ENCODE measurements around the gene F13B. TPM values are rescaled to one million over a fixed set of nuclear protein-coding genes. Genes with fewer than 3 reads are reported as not detected.

Gene F13B
- total RNA-seq, 3 donors from 2014 or later, result not detected

GRCh38 chr1:197067457-197067818 lies 378 bp upstream of the F13B start:
- Histone ChIP-seq H3K4me3 (no peak overlapping the region), H3K36me3 (ENCODE audit: low read depth) (no peaks in the 10 kb centered on the region), H3K4me1 (ENCODE audit: low read depth) (no peaks in the 10 kb centered on the region), H3K9me3 (no peaks in the 10 kb centered on the region)
- no peak for ATAC-seq
- TF ChIP-seq, protein P1, sequence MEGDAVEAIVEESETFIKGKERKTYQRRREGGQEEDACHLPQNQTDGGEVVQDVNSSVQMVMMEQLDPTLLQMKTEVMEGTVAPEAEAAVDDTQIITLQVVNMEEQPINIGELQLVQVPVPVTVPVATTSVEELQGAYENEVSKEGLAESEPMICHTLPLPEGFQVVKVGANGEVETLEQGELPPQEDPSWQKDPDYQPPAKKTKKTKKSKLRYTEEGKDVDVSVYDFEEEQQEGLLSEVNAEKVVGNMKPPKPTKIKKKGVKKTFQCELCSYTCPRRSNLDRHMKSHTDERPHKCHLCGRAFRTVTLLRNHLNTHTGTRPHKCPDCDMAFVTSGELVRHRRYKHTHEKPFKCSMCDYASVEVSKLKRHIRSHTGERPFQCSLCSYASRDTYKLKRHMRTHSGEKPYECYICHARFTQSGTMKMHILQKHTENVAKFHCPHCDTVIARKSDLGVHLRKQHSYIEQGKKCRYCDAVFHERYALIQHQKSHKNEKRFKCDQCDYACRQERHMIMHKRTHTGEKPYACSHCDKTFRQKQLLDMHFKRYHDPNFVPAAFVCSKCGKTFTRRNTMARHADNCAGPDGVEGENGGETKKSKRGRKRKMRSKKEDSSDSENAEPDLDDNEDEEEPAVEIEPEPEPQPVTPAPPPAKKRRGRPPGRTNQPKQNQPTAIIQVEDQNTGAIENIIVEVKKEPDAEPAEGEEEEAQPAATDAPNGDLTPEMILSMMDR (IDR thresholded peaks at IDR 0.05), result no peak
- DNase-seq, result no peak
- intact Hi-C loops (cut with DNase I, micrococcal nuclease), result no loop called here

- intact Hi-C loops (cut with DNase I, micrococcal nuclease), result no loop called here
- TF ChIP-seq, protein P1 (IDR thresholded peaks at IDR 0.05), result no peak
- H3K36me3 ChIP-seq (ENCODE audit: low read depth), result no peaks in the 10 kb centered on the region
- no peaks in the 10 kb centered on the region for H3K4me1 ChIP-seq (ENCODE audit: low read depth)
- no peak for DNase-seq
- ATAC-seq, result no peak
- H3K9me3 ChIP-seq, result no peaks in the 10 kb centered on the region
- H3K4me3 ChIP-seq, result no peak overlapping the region
Measured at GRCh38 chr1:197066277-197066676, 783 bp downstream of the F13B start.

- ATAC-seq (no peak), DNase-seq (no peak)
- H3K4me3 ChIP-seq, result no peak overlapping the region
- no peaks in the 10 kb centered on the region for H3K9me3 ChIP-seq
- TF ChIP-seq, protein P1 (IDR thresholded peaks at IDR 0.05), result no peak
- H3K4me1 ChIP-seq (ENCODE audit: low read depth), result no peaks in the 10 kb centered on the region
- H3K36me3 ChIP-seq (ENCODE audit: low read depth), result no peaks in the 10 kb centered on the region
- intact Hi-C loops (cut with DNase I, micrococcal nuclease), result no loop called here
Measured at GRCh38 chr1:197065559-197065958, 1.5 kb downstream of the F13B start.

- no peak for ATAC-seq
- DNase-seq, result no peak
- intact Hi-C loops (cut with DNase I, micrococcal nuclease), result no loop called here
- Histone ChIP-seq H3K4me3 (no peak overlapping the region), H3K4me1 (ENCODE audit: low read depth) (no peaks in the 10 kb centered on the region), H3K9me3 (no peaks in the 10 kb centered on the region), H3K36me3 (ENCODE audit: low read depth) (no peaks in the 10 kb centered on the region)
- TF ChIP-seq, protein P1 (IDR thresholded peaks at IDR 0.05), result no peak
Measured at GRCh38 chr1:197063212-197063611, 3.8 kb downstream of the F13B start.

- no peaks in the 10 kb centered on the region for H3K9me3 ChIP-seq
- TF ChIP-seq, protein P1 (IDR thresholded peaks at IDR 0.05), result no peak
- DNase-seq (no peak), ATAC-seq (no peak)
- no peaks in the 10 kb centered on the region for H3K4me1 ChIP-seq (ENCODE audit: low read depth)
- intact Hi-C loops (cut with DNase I, micrococcal nuclease), result no loop called here
- H3K4me3 ChIP-seq, result no peak overlapping the region
- H3K36me3 ChIP-seq (ENCODE audit: low read depth), result no peaks in the 10 kb centered on the region
Measured at GRCh38 chr1:197062692-197063091, 4.4 kb downstream of the F13B start.

- intact Hi-C loops (cut with DNase I, micrococcal nuclease), result no loop called here
- TF ChIP-seq, protein P1 (IDR thresholded peaks at IDR 0.05), result no peak
- Histone ChIP-seq H3K36me3 (ENCODE audit: low read depth) (no peaks in the 10 kb centered on the region), H3K9me3 (no peaks in the 10 kb centered on the region), H3K4me3 (no peak overlapping the region), H3K4me1 (ENCODE audit: low read depth) (no peaks in the 10 kb centered on the region)
- ATAC-seq (no peak), DNase-seq (no peak)
Measured at GRCh38 chr1:197049100-197049499, 18.0 kb downstream of the F13B start.

Data from mucosa of descending colon (tissue), 3 donors.